Right lobe of liver (tissue), 6 donors: ENCODE measurements around the gene MBOAT1. TPM values are rescaled to one million over a fixed set of nuclear protein-coding genes. Genes with fewer than 3 reads are reported as not detected.

Source experiments
- ATAC-seq, 4 donors: fragments of 200-7000 bp; cut with Tn5 transposase; one replicate each; pipeline ENCODE4 v1.9.1; 2020; ENCODE audit warnings: mild to moderate bottlenecking in 4 of 4, moderate library complexity in 4 of 4
- DNase-seq, 3 donors: peaks; one replicate each; pipeline ENCODE4 v3.0.0-alpha.2; 2020
- H3K27ac ChIP-seq, 3 donors: fragments of 200-600 bp; one replicate each; pipeline ENCODE4 v1.8.0; 2022
- H3K27me3 ChIP-seq, 2 donors: fragments of 200-600 bp; one replicate each; pipeline ENCODE4 v1.8.0; 2022
- H3K36me3 ChIP-seq, 4 donors: fragments of 200-600 bp; sonication (generic) in 1 of 4; one replicate each; pipeline versions ENCODE4 v1.5.1 to v1.8.0; 2017 to 2022; ENCODE audit warnings: control low read depth in 1 of 4
- H3K4me1 ChIP-seq, 4 donors: fragments of 200-600 bp; sonication (generic) in 1 of 4; one replicate each; pipeline versions ENCODE4 v1.5.1 to v1.8.0; 2017 to 2022; ENCODE audit warnings: control low read depth in 1 of 4
- H3K4me3 ChIP-seq, 3 donors: fragments of 200-600 bp; one replicate each; pipeline ENCODE4 v1.8.0; 2022
- H3K9me3 ChIP-seq, 4 donors: fragments of 200-600 bp; sonication (generic) in 1 of 4; one replicate each; pipeline versions ENCODE4 v1.5.1 to v1.8.0; 2017 to 2022; ENCODE audit warnings: control low read depth in 1 of 4
- POLR2A ChIP-seq: fragments of 450-650 bp; IDR thresholded peaks from one replicate; pipeline ENCODE4 v1.6.1; 2017; ENCODE audit warnings: antibody characterized with exemption, mild to moderate bottlenecking
- WGBS: methylation state at CpG from one replicate; pipeline ENCODE4 v1.1.6; 2018; ENCODE audit warnings: low coverage, low lambda C conversion rate; ENCODE audit not compliant: insufficient coverage; ENCODE audit errors: missing lambda C conversion rate; 5-methylcytosine and 5-hydroxymethylcytosine counted together
- intact Hi-C, 2 donors: fragments of 100-400 bp; cut with DNase I; formaldehyde crosslinking; loops; one replicate each; pipeline versions ENCODE4 v1.11.2 to v1.14.1; 2022
- total RNA-seq, 6 experiments: library from RNA; depleted of rRNA in 2 of 6; stranded (reverse); fragments of >200 nt in 2 of 6; fragmentation: NEBNext Ultra II Directional in 3 of 6; extraction: Animal tissue kit (Norgen Biotek cat#: 25700) in 3 of 6; gene quantifications; one replicate each; pipeline versions ENCODE4 v1.1.0 to v1.2.4, GENCODE V29; 2016 to 2023
- TF ChIP-seq, protein P1 (sequence below), 4 donors: fragments of 200-600 bp in 3 of 4; fragments of 450-650 bp in 1 of 4; IDR thresholded peaks; one replicate each; pipeline versions ENCODE4 v1.5.1 to v1.8.0; 2016 to 2022; ENCODE audit warnings: antibody characterized with exemption in 4 of 4, mild to moderate bottlenecking in 2 of 4
- donor health status: DM: no; HTN: yes; CAD: no.
- donor health status: DM: no; HTN: no; CAD: no.
- donor health status: DM: no; HTN: no; CAD: no.
- donor health status: DM: no; HTN: yes; CAD: no.
- donor health status: DM: no; HTN: yes; CAD: no.

Gene MBOAT1
- total RNA-seq, 6 experiments from 2014 or later, result 3.6 to 10.0 (median 5.9) TPM

GRCh38 chr6:20115246-20115980 lies 96.9 kb downstream of the MBOAT1 start:
- no peak for TF ChIP-seq POLR2A
- Histone ChIP-seq H3K27ac (no peak overlapping the region), H3K4me3 (no peak overlapping the region), H3K36me3 (peaks cover 0 to 21% (median 0%) of the 10 kb centered on the region in 4 donors), H3K9me3 (no peaks in the 10 kb centered on the region), H3K4me1 (no peaks in the 10 kb centered on the region), H3K27me3 (no peaks in the 10 kb centered on the region)
- ATAC-seq, result no peak
- intact Hi-C loops, result no loop called here
- DNase-seq, result no peak
- WGBS, result 90% methylated on average over 9 of the region's 9 CpGs

DNA sequence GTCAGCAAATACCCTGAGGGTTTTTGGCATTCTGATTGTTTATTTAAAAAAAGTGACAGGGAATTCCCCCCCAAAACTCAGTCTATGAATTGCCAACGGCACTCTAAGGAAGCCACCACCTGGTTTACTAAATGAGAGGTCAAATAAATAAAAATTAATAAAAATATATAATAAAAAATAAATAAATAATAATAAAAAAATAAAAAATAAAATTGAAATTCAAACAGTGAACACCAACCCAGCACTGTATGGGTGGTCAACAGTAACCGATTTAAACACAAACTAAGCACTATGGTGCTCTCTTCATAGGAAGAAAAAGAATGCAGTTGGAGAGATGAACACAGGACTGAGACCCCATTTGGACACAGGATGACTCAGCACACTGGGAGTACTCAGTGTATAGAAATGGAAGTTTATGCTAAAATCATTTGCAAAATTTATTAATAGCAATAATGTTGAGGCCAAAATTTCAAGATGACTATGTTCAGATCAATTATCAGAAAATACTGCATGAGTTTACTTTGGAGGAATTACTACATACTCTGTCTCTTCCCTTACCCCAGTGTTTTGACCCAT lies 98.5 kb downstream of the MBOAT1 start:
- Histone ChIP-seq H3K4me1 (no peaks in the 10 kb centered on the region), H3K27ac (no peak overlapping the region), H3K36me3 (peaks cover 0 to 16% (median 0%) of the 10 kb centered on the region in 4 donors), H3K9me3 (no peaks in the 10 kb centered on the region), H3K4me3 (no peak overlapping the region), H3K27me3 (no peaks in the 10 kb centered on the region)
- no peak for DNase-seq
- ATAC-seq, result no peak
- WGBS, result 57% methylated on average over 2 of the region's 2 CpGs
- no peak for TF ChIP-seq POLR2A
- TF ChIP-seq, protein P1, sequence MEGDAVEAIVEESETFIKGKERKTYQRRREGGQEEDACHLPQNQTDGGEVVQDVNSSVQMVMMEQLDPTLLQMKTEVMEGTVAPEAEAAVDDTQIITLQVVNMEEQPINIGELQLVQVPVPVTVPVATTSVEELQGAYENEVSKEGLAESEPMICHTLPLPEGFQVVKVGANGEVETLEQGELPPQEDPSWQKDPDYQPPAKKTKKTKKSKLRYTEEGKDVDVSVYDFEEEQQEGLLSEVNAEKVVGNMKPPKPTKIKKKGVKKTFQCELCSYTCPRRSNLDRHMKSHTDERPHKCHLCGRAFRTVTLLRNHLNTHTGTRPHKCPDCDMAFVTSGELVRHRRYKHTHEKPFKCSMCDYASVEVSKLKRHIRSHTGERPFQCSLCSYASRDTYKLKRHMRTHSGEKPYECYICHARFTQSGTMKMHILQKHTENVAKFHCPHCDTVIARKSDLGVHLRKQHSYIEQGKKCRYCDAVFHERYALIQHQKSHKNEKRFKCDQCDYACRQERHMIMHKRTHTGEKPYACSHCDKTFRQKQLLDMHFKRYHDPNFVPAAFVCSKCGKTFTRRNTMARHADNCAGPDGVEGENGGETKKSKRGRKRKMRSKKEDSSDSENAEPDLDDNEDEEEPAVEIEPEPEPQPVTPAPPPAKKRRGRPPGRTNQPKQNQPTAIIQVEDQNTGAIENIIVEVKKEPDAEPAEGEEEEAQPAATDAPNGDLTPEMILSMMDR (IDR thresholded peaks at IDR 0.05), result no peak
- intact Hi-C loops, result no loop called here

- Histone ChIP-seq H3K27ac (no peak overlapping the region), H3K4me3 (no peak overlapping the region), H3K36me3 (peaks cover 0 to 16% (median 0%) of the 10 kb centered on the region in 4 donors), H3K4me1 (no peaks in the 10 kb centered on the region), H3K27me3 (no peaks in the 10 kb centered on the region), H3K9me3 (no peaks in the 10 kb centered on the region)
- intact Hi-C loops, result no loop called here
- ATAC-seq (no peak), DNase-seq (no peak)
- no peak for TF ChIP-seq POLR2A
- TF ChIP-seq, protein P1 (IDR thresholded peaks at IDR 0.05), result no peak
- WGBS, result 91% methylated on average over 5 of the region's 5 CpGs
These were observed 99.4 kb downstream of the MBOAT1 start for GRCh38 chr6:20112841-20113240.

- Histone ChIP-seq H3K4me3 (no peak overlapping the region), H3K27ac (no peak overlapping the region), H3K9me3 (no peaks in the 10 kb centered on the region), H3K36me3 (peaks cover 0 to 17% (median 0%) of the 10 kb centered on the region in 4 donors), H3K27me3 (no peaks in the 10 kb centered on the region), H3K4me1 (no peaks in the 10 kb centered on the region)
- ATAC-seq (no peak), DNase-seq (no peak)
- TF ChIP-seq POLR2A, result no peak
- TF ChIP-seq, protein P1 (IDR thresholded peaks at IDR 0.05), result no peak
- WGBS, result 81% methylated on average over 5 of the region's 5 CpGs
- intact Hi-C loops, result no loop called here
These were observed 100.0 kb downstream of the MBOAT1 start for GRCh38 chr6:20112241-20112640.

- no peak for DNase-seq
- no peak for TF ChIP-seq POLR2A
- TF ChIP-seq, protein P1 (IDR thresholded peaks at IDR 0.05), result no peak
- intact Hi-C loops, result no loop called here
These were observed 101.8 kb downstream of the MBOAT1 start for GRCh38 chr6:20110478-20110877.

More at GRCh38 chr6:20110478-20110877, 101.8 kb downstream of the MBOAT1 start:
- Histone ChIP-seq H3K36me3 (peaks cover 0 to 12% (median 0%) of the 10 kb centered on the region in 4 donors), H3K4me1 (no peaks in the 10 kb centered on the region), H3K27me3 (no peaks in the 10 kb centered on the region), H3K4me3 (no peak overlapping the region), H3K27ac (no peak overlapping the region), H3K9me3 (no peaks in the 10 kb centered on the region)
- ATAC-seq, result no peak
